Thyroid gland (tissue), 4 donors: Measurements from ENCODE around the gene PRDM2. TPM values are rescaled to one million over a fixed set of nuclear protein-coding genes. Genes with fewer than 3 reads are reported as not detected.
"Not testable (repeated sequence)": the region's sequence is repeated elsewhere in the genome, so short reads cannot be mapped to it uniquely, and the experiment has no call there.

Experiments
- DNase-seq, 2 donors: peaks; one replicate each; pipeline ENCODE4 v3.0.0-alpha.2; 2019
- H3K27ac ChIP-seq, 3 donors: fragments of 200-600 bp; sonication (generic); 1 replicate in 2 of 3; 2 replicates in 1 of 3; pipeline ENCODE4 v1.5.1; 2016 to 2019; ENCODE audit warnings: mild to moderate bottlenecking in 1 of 3, moderate library complexity in 1 of 3
- H3K27me3 ChIP-seq: fragments of 200-600 bp; sonication (generic); one replicate; pipeline ENCODE4 v1.5.1; 2019
- H3K36me3 ChIP-seq, 2 donors: fragments of 200-600 bp; sonication (generic); one replicate each; pipeline ENCODE4 v1.5.1; 2016 to 2019
- H3K4me1 ChIP-seq, 2 donors: fragments of 200-600 bp; sonication (generic); one replicate each; pipeline ENCODE4 v1.5.1; 2017 to 2019
- H3K4me3 ChIP-seq, 3 donors: fragments of 200-600 bp; sonication (generic); replicated peaks in 1 of 3; 1 replicate in 2 of 3; 2 replicates in 1 of 3; pipeline ENCODE4 v1.5.1; 2016; ENCODE audit warnings: mild to moderate bottlenecking in 1 of 3
- H3K9me3 ChIP-seq: fragments of 200-600 bp; sonication (generic); one replicate; pipeline ENCODE4 v1.5.1; 2017
- POLR2A ChIP-seq, 2 donors: fragments of 450-650 bp; IDR thresholded peaks; one replicate each; pipeline ENCODE4 v1.6.1; 2017; ENCODE audit warnings: antibody characterized with exemption in 2 of 2, mild to moderate bottlenecking in 2 of 2, moderate library complexity in 1 of 2
- WGBS, 2 donors: methylation state at CpG; one replicate each; pipeline ENCODE4 v1.1.5; 2017; 5-methylcytosine and 5-hydroxymethylcytosine counted together
- intact Hi-C: fragments of 100-400 bp; cut with DNase I; formaldehyde crosslinking; loops from one replicate; pipeline ENCODE4 v1.15.1; 2023
- total RNA-seq, 4 donors: library from RNA; depleted of rRNA; stranded (reverse); fragments of >200 nt; gene quantifications; one replicate each; pipeline ENCODE4 v1.2.3, GENCODE V29; 2016
- TF ChIP-seq, protein P1 (sequence below), 6 experiments: fragments of 200-600 bp in 3 of 6; fragments of 450-650 bp in 3 of 6; sonication (generic) in 3 of 6; IDR thresholded peaks; one replicate each; pipeline ENCODE4 v1.5.1; 2016 to 2019; ENCODE audit warnings: antibody characterized with exemption in 6 of 6, mild to moderate bottlenecking in 2 of 6, inconsistent platforms in 1 of 6, moderate library complexity in 1 of 6

Gene PRDM2
- total RNA-seq, 4 donors from 2014 or later = 39.5 to 63.9 (median 45.4) TPM

DNA sequence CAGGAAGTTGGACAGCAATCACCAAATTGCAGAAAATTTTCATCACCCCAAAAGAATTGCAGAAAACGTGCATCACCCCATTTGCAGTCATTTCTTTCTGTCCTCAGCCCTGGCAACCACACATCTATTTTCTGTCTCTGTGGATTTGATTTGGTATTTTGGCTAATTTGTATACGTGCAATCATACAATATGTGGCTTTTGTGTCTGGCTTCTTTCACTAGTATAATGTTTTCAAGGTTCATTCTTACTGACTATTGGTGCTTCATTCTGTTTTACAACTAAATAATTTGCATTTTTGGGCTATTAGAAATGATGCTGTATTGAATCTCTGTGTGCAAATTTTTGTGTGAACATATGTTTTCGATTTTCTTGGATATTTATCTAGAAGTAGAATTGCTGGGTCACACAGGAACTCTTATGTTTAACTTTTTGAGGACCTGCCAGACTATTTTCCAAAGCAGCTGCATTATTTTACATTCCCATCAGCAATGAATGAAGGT is 24.8 kb upstream of the PRDM2 start:
- intact Hi-C loops = no loop called here
- Histone ChIP-seq H3K27ac (no peak overlapping the region), H3K4me3 (no peak overlapping the region), H3K4me1 (no peaks in the 10 kb centered on the region), H3K27me3 (no peaks in the 10 kb centered on the region), H3K36me3 (no peaks in the 10 kb centered on the region), H3K9me3 (no peaks in the 10 kb centered on the region)
- no peak for TF ChIP-seq POLR2A (IDR thresholded peaks at IDR 0.05)
- TF ChIP-seq, protein P1, sequence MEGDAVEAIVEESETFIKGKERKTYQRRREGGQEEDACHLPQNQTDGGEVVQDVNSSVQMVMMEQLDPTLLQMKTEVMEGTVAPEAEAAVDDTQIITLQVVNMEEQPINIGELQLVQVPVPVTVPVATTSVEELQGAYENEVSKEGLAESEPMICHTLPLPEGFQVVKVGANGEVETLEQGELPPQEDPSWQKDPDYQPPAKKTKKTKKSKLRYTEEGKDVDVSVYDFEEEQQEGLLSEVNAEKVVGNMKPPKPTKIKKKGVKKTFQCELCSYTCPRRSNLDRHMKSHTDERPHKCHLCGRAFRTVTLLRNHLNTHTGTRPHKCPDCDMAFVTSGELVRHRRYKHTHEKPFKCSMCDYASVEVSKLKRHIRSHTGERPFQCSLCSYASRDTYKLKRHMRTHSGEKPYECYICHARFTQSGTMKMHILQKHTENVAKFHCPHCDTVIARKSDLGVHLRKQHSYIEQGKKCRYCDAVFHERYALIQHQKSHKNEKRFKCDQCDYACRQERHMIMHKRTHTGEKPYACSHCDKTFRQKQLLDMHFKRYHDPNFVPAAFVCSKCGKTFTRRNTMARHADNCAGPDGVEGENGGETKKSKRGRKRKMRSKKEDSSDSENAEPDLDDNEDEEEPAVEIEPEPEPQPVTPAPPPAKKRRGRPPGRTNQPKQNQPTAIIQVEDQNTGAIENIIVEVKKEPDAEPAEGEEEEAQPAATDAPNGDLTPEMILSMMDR (IDR thresholded peaks at IDR 0.05) = no peak
- 63 to 68% methylated on average over 3 of the region's 3 CpGs for WGBS, 2 donors
- no peak for DNase-seq

DNA sequence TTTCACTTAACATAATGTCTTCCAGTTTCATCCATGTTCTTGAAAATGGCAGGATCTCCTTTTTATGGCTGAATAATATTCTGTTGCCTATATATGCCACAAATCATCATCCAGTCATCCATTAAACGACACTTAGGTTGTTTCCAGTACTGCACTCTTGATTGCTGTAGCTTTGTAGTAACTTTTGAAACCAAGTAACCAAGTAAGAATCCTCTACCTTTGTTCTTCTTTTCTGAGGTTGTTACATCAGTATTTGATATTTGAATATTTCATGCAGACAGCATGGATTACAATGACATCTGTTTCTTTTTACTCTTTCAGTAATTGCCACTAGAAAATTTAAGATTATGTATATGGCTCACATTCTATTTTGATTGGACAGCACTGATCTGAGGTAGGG is 22.1 kb upstream of the PRDM2 start:
- Histone ChIP-seq H3K36me3 (no peaks in the 10 kb centered on the region), H3K9me3 (no peaks in the 10 kb centered on the region), H3K4me3 (no peak overlapping the region), H3K27me3 (no peaks in the 10 kb centered on the region), H3K27ac (no peak overlapping the region), H3K4me1 (no peaks in the 10 kb centered on the region)
- TF ChIP-seq POLR2A (IDR thresholded peaks at IDR 0.05) = no peak
- TF ChIP-seq, protein P1 (IDR thresholded peaks at IDR 0.05) = no peak
- DNase-seq = no peak
- WGBS, 2 donors = 77 to 80% methylated on average over 1 of the region's 1 CpG
- intact Hi-C loops = no loop called here

DNA sequence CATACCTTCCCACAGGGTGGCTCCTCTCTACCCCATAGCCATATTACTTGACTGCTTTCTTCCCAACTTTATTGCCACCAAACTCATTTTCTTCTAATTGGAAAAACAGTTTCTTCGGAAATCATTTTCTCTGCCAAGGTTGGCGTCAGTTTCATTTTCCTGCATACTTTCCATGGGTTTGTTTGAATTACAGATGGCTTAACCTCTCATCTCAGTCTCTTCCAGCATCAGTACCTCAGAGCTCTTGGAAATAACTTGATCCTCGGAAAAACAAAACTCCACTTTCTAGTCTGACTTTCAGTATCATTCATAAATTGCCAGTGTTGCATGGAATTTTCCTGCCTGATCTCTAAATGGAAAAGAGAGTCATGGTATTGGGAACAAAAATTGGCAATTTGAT is 20.3 kb upstream of the PRDM2 start:
- TF ChIP-seq, protein P1 (IDR thresholded peaks at IDR 0.05) = no peak
- TF ChIP-seq POLR2A (IDR thresholded peaks at IDR 0.05) = no peak

DNA sequence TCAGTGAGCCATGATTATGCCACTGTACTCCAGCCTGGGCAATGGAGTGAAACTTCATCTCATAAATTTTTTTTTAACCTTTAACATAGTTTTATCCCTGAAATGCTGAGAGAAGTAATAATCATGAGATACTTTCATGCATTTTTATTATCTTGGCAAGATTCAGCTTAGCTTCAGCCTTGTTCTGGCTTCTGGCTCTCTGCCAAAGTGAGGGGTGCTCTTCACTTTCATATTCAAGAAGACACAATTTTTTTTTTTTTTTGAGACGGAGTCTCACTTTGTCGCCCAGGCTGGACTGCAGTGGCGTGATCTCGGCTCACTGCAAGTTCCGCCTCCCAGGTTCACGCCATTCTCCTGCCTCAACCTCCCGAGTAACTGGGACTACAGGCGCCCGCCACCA is 19.4 kb upstream of the PRDM2 start:
- H3K9me3 ChIP-seq, H3K27me3 ChIP-seq, intact Hi-C loops, H3K4me3 ChIP-seq, H3K36me3 ChIP-seq, H3K27ac ChIP-seq, H3K4me1 ChIP-seq: not testable (repeated sequence)
- WGBS, 2 donors = 68 to 69% methylated on average over 9 of the region's 9 CpGs
- DNase-seq = peak in 1 of 2 donors; percentile 5

More for the DNA sequence above, 20.3 kb upstream of the PRDM2 start:
- intact Hi-C loops = no loop called here
- H3K27me3 ChIP-seq = no peaks in the 10 kb centered on the region
- 55 to 71% methylated on average over 3 of the region's 3 CpGs for WGBS, 2 donors
- no peaks in the 10 kb centered on the region for H3K9me3 ChIP-seq
- no peak overlapping the region for H3K27ac ChIP-seq
- DNase-seq = no peak
- H3K36me3 ChIP-seq = no peaks in the 10 kb centered on the region
- H3K4me1 ChIP-seq = no peaks in the 10 kb centered on the region
- H3K4me3 ChIP-seq = no peak overlapping the region

DNA sequence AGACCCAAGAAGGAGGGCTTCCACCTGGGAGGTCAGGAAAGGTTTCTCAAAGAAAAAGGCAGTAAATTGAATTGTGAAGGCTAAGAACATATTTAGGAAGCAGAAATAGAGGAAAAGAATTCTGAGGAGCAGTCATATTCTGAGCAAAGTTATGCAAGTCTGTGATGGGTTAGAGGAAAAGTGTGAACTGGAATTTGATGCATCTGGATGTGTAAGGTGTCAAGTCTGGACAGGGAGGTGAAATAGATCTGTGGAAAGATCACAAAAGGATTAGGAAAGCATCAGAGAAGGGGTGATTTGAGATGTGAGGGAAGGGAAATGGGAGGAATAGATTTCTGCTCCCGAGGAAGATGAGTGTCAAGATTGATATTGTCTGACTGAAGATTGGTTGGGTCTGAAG is 18.1 kb upstream of the PRDM2 start:
- no peak for DNase-seq
- no peak overlapping the region for H3K4me3 ChIP-seq
- 66 to 86% methylated on average over 1 of the region's 1 CpG for WGBS, 2 donors
- no peaks in the 10 kb centered on the region for H3K36me3 ChIP-seq
- H3K9me3 ChIP-seq = no peaks in the 10 kb centered on the region
- no peak overlapping the region for H3K27ac ChIP-seq
- intact Hi-C loops = no loop called here
- TF ChIP-seq, protein P1 (IDR thresholded peaks at IDR 0.05) = no peak
- no peak for TF ChIP-seq POLR2A (IDR thresholded peaks at IDR 0.05)
- H3K4me1 ChIP-seq = no peaks in the 10 kb centered on the region
- H3K27me3 ChIP-seq = no peaks in the 10 kb centered on the region

DNA sequence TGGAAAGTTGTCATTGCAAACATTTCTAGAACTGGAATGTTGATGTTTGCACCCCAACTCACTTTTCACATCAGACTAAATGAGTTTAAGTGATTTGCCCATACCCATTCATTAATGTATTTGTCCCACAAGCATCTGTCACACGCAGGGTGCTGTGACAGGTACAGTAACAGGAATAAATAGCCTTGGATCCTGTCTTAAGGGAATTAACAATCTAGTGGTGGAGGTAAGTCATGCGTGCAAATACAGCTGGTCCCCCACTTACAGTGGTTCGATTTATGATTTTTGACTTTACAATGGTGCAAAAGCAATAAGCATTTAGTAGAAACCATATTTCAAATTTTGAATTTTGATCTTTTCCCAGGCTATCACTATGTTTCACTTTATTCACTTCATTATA is 17.5 kb upstream of the PRDM2 start:
- H3K9me3 ChIP-seq = no peaks in the 10 kb centered on the region
- intact Hi-C loops = no loop called here
- H3K4me3 ChIP-seq = no peak overlapping the region
- no peaks in the 10 kb centered on the region for H3K27me3 ChIP-seq
- H3K4me1 ChIP-seq = no peaks in the 10 kb centered on the region
- 78 to 81% methylated on average over 3 of the region's 3 CpGs for WGBS, 2 donors
- DNase-seq = no peak
- H3K27ac ChIP-seq = no peak overlapping the region
- no peaks in the 10 kb centered on the region for H3K36me3 ChIP-seq
- TF ChIP-seq, protein P1 (IDR thresholded peaks at IDR 0.05) = no peak
